Measurements from ENCODE around the gene LAD1. TPM values are rescaled to one million over a fixed set of nuclear protein-coding genes. Genes with fewer than 3 reads are reported as not detected.

Gene LAD1
- total RNA-seq, 1 experiment from 2014 or later, result 1.2 TPM

DNA sequence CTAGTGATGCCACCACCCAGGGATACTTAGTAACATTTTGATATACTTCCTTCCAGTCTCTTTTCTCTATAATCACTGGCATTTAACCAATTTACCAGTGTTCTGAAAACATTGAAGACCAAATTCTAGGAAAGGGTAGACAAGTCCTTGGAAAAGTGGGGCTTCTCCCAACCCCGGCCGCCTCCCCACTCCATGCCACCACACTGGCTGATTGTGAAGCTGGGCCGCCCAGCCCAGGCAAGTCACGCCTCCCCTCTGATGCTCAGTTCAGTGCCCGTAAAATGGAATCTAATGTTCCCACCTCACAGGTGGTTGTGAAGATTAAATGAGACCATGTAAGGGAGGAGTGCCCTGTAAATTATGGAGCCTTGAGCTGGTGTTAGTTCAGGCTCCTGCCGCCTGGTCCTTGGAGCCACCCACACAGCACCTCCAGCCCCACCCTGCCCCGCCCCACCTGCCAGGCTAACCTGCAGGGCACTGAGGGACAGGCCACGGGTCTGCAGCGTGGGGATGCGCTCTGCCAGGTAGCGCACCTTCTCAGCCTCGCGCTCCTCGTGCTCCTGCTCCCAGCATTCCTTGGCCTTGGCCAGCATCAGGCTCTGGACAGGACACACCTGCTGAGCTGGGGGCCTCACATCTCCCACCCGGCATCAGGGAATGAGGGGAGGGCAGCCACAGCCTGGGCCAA, 15.1 kb upstream of the LAD1 start:
- Histone ChIP-seq H3K4me3 (ENCODE audit: low read length) (no peak overlapping the region; the same call in 1 of the 2 replicates), H2AFZ (ENCODE audit: low read length) (no peak overlapping the region), H3K27ac (ENCODE audit: low read length) (peak overlapping the region; percentile 99; the same call in 1 of the 2 replicates), H3K9me2 (replicated peaks; ENCODE audit: insufficient read depth, low read length) (no peaks in the 10 kb centered on the region), H4K20me1 (ENCODE audit: insufficient read depth, low read depth, low read length) (peaks cover 79% of the 10 kb centered on the region; the same call in 1 of the 2 replicates), H3K27me3 (ENCODE audit: low read length) (no peaks in the 10 kb centered on the region), H3K79me2 (ENCODE audit: low read length) (peaks cover 16% of the 10 kb centered on the region), H3K9ac (ENCODE audit: low read length) (no peak overlapping the region), H3K4me1 (ENCODE audit: low read length) (peaks cover 98% of the 10 kb centered on the region), H3K4me2 (ENCODE audit: low read depth, low read length, poor library complexity, severe bottlenecking) (peak overlapping the region; percentile 76), H3K36me3 (ENCODE audit: insufficient read depth, low read length) (peaks cover 74% of the 10 kb centered on the region), H3K9me3 (ENCODE audit: low read length) (no peaks in the 10 kb centered on the region)
- no peak for DNase-seq

DNA sequence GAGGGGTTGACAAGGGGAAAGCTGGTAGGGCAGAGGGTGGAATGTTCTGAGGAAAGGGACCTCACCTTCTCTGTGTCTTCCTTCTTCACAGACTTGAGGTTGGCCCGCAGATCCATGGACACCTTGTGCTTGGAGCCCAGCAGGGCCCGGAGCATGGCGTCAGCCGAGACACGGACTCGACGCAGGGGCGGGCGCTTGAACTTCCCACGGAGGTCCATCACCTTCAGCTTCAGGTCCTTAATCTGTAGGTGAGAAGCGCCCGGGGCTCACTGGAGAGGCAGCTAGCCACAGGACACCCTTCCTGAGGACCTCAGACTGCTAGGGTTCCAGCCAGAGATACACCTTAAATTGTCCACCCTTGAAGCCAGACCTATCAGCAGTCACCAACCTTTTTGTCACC, 12.2 kb upstream of the LAD1 start:
- Histone ChIP-seq H3K9me3 (ENCODE audit: low read length) (no peaks in the 10 kb centered on the region), H3K27me3 (ENCODE audit: low read length) (no peaks in the 10 kb centered on the region), H3K4me1 (ENCODE audit: low read length) (peaks cover 97% of the 10 kb centered on the region), H3K27ac (ENCODE audit: low read length) (peak overlapping the region; percentile 22; the same call in 1 of the 2 replicates), H3K36me3 (ENCODE audit: insufficient read depth, low read length) (peaks cover 81% of the 10 kb centered on the region), H3K4me3 (ENCODE audit: low read length) (no peak overlapping the region), H2AFZ (ENCODE audit: low read length) (no peak overlapping the region), H3K9ac (ENCODE audit: low read length) (peak overlapping the region; percentile 8; the same call in 1 of the 2 replicates), H3K9me2 (replicated peaks; ENCODE audit: insufficient read depth, low read length) (no peaks in the 10 kb centered on the region), H3K79me2 (ENCODE audit: low read length) (no peaks in the 10 kb centered on the region), H4K20me1 (ENCODE audit: insufficient read depth, low read depth, low read length) (peaks cover 77% of the 10 kb centered on the region), H3K4me2 (ENCODE audit: low read depth, low read length, poor library complexity, severe bottlenecking) (no peak overlapping the region)
- no peak for DNase-seq

DNA sequence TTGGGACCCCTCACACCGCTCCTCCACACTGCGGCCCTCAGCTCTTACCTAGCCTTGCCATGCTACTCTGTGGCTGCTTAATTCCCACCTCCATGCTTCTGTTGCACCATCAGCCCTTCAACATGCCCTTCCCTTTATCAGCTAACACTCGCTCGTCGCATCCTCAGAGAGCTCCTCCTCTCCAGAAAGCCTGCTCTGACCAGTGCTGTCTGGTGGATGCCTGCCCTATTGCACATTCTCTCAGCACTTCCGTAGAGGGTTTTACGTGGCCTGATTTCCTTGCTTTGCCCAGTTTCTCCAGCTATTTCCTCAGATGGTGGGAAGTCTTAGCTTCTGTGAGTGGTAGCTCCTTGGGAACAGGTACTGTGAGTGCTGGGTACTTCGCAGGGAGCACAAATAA, 10.3 kb upstream of the LAD1 start:
- peaks cover 68% of the 10 kb centered on the region for H4K20me1 ChIP-seq (ENCODE audit: insufficient read depth, low read depth, low read length)
- H3K27ac ChIP-seq (ENCODE audit: low read length), result peak overlapping the region; percentile 42; the same call in 1 of the 2 replicates
- H3K9me3 ChIP-seq (ENCODE audit: low read length), result no peaks in the 10 kb centered on the region
- H3K4me1 ChIP-seq (ENCODE audit: low read length), result peaks cover 97% of the 10 kb centered on the region
- H3K9me2 ChIP-seq (replicated peaks; ENCODE audit: insufficient read depth, low read length), result no peaks in the 10 kb centered on the region
- H3K4me3 ChIP-seq (ENCODE audit: low read length), result no peak overlapping the region
- H3K9ac ChIP-seq (ENCODE audit: low read length), result no peak overlapping the region
- no peaks in the 10 kb centered on the region for H3K79me2 ChIP-seq (ENCODE audit: low read length)
- no peak overlapping the region for H3K4me2 ChIP-seq (ENCODE audit: low read depth, low read length, poor library complexity, severe bottlenecking)
- DNase-seq, result no peak
- no peaks in the 10 kb centered on the region for H3K27me3 ChIP-seq (ENCODE audit: low read length)
- H3K36me3 ChIP-seq (ENCODE audit: insufficient read depth, low read length), result peaks cover 72% of the 10 kb centered on the region
- no peak overlapping the region for H2AFZ ChIP-seq (ENCODE audit: low read length)

DNA sequence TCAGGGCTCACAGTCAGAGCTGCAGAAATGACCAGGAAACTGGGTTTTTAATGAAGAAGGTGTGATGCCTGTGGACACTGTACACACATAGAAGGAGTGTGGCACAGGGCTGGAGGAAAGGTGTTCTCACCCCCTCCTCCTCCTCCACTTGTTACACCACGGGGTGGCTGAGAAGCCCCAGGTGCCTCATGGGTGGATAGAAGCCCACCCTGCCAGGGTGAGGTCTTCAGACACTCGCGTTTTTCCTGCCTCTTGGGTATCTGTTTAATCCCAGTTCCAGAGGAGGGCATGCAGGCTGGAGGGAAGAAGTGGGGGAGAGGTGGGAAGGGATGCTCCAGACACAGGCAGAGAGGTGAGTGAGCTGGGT, 9.7 kb upstream of the LAD1 start:
- Histone ChIP-seq H3K27ac (ENCODE audit: low read length) (peak overlapping the region; percentile 32; the same call in 1 of the 2 replicates), H3K27me3 (ENCODE audit: low read length) (no peaks in the 10 kb centered on the region), H3K36me3 (ENCODE audit: insufficient read depth, low read length) (peaks cover 72% of the 10 kb centered on the region), H3K9ac (ENCODE audit: low read length) (no peak overlapping the region), H4K20me1 (ENCODE audit: insufficient read depth, low read depth, low read length) (peaks cover 62% of the 10 kb centered on the region), H3K79me2 (ENCODE audit: low read length) (no peaks in the 10 kb centered on the region), H3K4me1 (ENCODE audit: low read length) (peaks cover 97% of the 10 kb centered on the region), H3K9me2 (replicated peaks; ENCODE audit: insufficient read depth, low read length) (no peaks in the 10 kb centered on the region), H3K4me2 (ENCODE audit: low read depth, low read length, poor library complexity, severe bottlenecking) (peak overlapping the region; percentile 4), H3K9me3 (ENCODE audit: low read length) (no peaks in the 10 kb centered on the region), H2AFZ (ENCODE audit: low read length) (no peak overlapping the region), H3K4me3 (ENCODE audit: low read length) (no peak overlapping the region)
- DNase-seq, result no peak

DNA sequence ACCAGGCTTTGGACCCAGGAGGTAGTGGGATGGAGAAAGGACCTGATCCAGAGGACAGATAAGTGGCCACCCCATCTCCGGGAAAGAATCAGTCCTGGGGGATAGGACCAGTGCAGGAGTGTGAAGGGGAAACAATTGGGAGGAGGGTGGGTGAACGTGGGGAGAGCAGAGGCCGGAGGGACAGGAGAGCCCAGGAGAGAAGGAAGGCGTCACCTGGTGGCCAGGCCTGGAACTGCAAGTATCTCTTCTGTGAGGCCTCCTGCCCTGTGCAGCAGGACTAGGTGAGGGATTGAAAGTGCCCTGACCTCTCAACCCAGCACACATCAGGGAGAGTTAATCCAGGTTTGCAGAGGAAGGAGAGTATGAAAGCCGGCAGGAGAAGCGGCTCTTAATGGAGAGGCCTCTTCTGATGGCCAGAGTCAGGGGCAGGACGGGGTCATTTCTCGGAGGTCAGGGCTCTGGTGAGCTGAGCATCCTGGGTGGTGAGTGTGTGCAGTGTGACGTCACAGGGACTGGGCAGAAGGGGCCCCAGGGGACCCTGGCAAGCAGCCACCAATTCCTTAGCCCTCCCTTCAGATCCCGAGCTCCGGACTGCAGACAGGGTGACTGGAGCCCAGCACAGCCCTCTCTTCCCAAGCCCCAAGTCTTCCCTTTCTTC, 9.2 kb upstream of the LAD1 start:
- DNase-seq, result peak; percentile 91
- Histone ChIP-seq H3K9me3 (ENCODE audit: low read length) (no peaks in the 10 kb centered on the region), H2AFZ (ENCODE audit: low read length) (no peak overlapping the region), H3K4me2 (ENCODE audit: low read depth, low read length, poor library complexity, severe bottlenecking) (peak overlapping the region; percentile 4), H3K9me2 (replicated peaks; ENCODE audit: insufficient read depth, low read length) (no peaks in the 10 kb centered on the region), H3K27me3 (ENCODE audit: low read length) (no peaks in the 10 kb centered on the region), H3K27ac (ENCODE audit: low read length) (peak overlapping the region; percentile 66), H3K36me3 (ENCODE audit: insufficient read depth, low read length) (peaks cover 72% of the 10 kb centered on the region), H3K4me1 (ENCODE audit: low read length) (peaks cover 98% of the 10 kb centered on the region), H4K20me1 (ENCODE audit: insufficient read depth, low read depth, low read length) (peaks cover 62% of the 10 kb centered on the region), H3K4me3 (ENCODE audit: low read length) (no peak overlapping the region), H3K79me2 (ENCODE audit: low read length) (no peaks in the 10 kb centered on the region), H3K9ac (ENCODE audit: low read length) (no peak overlapping the region)

DNA sequence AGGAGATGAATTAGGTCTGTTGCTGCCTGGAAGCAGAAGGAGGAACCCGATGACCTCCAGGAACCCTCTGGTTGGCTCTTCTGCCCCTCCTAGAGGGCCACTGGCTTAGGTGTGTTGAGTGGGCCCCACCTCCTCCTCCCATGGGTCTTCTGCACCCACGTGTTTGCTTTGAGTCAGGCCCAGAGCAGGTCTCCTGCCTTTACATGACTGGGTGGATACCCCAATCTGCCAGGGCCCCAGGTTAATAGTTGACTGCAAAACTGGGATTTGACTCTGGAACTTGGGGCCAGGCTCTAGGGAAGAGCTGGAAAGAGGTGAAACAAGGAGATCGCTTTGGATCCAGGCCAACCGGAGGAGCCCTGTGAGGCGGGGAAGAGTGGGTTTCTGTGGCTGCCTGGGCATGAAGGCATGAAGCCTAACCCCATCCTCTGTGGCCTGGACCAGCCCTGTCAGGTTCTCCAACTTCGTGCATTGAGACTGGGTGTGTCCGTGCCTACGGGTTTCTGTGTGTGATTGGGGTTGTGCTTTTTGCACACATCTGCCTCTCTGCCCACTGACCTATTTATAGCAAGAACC, 7.8 kb upstream of the LAD1 start:
- no peaks in the 10 kb centered on the region for H3K9me2 ChIP-seq (replicated peaks; ENCODE audit: insufficient read depth, low read length)
- H3K4me1 ChIP-seq (ENCODE audit: low read length), result peaks cover 92% of the 10 kb centered on the region
- peaks cover 56% of the 10 kb centered on the region for H4K20me1 ChIP-seq (ENCODE audit: insufficient read depth, low read depth, low read length)
- H3K9me3 ChIP-seq (ENCODE audit: low read length), result no peaks in the 10 kb centered on the region
- H3K4me3 ChIP-seq (ENCODE audit: low read length), result no peak overlapping the region
- no peak overlapping the region for H2AFZ ChIP-seq (ENCODE audit: low read length)
- peak overlapping the region; percentile 20 for H3K4me2 ChIP-seq (ENCODE audit: low read depth, low read length, poor library complexity, severe bottlenecking)
- DNase-seq, result peak; percentile 57
- H3K36me3 ChIP-seq (ENCODE audit: insufficient read depth, low read length), result peaks cover 59% of the 10 kb centered on the region
- H3K79me2 ChIP-seq (ENCODE audit: low read length), result no peaks in the 10 kb centered on the region
- H3K27ac ChIP-seq (ENCODE audit: low read length), result peak overlapping the region; percentile 66
- peak overlapping the region; percentile 3; the same call in 1 of the 2 replicates for H3K9ac ChIP-seq (ENCODE audit: low read length)
- H3K27me3 ChIP-seq (ENCODE audit: low read length), result no peaks in the 10 kb centered on the region

DNA sequence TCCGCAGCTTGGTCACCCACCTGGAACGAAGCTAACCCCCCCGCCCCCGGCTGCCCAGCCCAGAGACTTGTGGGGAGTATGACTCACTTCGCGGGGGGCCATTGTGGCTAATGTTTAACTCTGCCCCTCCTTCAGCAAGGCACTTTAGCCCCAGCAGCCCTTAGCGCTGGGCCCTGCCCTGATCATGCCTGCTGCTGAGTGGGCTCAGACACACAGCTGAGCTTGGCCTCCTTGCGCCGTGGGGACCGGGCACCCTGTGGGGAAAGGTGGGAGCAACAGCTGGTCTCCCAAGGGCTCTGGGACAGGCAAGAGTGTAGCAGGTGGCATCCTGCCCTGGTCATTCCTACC, 6.3 kb upstream of the LAD1 start:
- Histone ChIP-seq H3K9me3 (ENCODE audit: low read length) (no peaks in the 10 kb centered on the region), H3K79me2 (ENCODE audit: low read length) (no peaks in the 10 kb centered on the region), H3K4me2 (ENCODE audit: low read depth, low read length, poor library complexity, severe bottlenecking) (no peak overlapping the region), H3K4me1 (ENCODE audit: low read length) (peaks cover 77% of the 10 kb centered on the region), H3K9ac (ENCODE audit: low read length) (no peak overlapping the region), H2AFZ (ENCODE audit: low read length) (no peak overlapping the region), H3K27me3 (ENCODE audit: low read length) (no peaks in the 10 kb centered on the region), H3K9me2 (replicated peaks; ENCODE audit: insufficient read depth, low read length) (no peaks in the 10 kb centered on the region), H3K27ac (ENCODE audit: low read length) (peak overlapping the region; percentile 66), H3K36me3 (ENCODE audit: insufficient read depth, low read length) (peaks cover 44% of the 10 kb centered on the region), H4K20me1 (ENCODE audit: insufficient read depth, low read depth, low read length) (peaks cover 43% of the 10 kb centered on the region), H3K4me3 (ENCODE audit: low read length) (no peak overlapping the region)
- DNase-seq, result peak; percentile 59

DNA sequence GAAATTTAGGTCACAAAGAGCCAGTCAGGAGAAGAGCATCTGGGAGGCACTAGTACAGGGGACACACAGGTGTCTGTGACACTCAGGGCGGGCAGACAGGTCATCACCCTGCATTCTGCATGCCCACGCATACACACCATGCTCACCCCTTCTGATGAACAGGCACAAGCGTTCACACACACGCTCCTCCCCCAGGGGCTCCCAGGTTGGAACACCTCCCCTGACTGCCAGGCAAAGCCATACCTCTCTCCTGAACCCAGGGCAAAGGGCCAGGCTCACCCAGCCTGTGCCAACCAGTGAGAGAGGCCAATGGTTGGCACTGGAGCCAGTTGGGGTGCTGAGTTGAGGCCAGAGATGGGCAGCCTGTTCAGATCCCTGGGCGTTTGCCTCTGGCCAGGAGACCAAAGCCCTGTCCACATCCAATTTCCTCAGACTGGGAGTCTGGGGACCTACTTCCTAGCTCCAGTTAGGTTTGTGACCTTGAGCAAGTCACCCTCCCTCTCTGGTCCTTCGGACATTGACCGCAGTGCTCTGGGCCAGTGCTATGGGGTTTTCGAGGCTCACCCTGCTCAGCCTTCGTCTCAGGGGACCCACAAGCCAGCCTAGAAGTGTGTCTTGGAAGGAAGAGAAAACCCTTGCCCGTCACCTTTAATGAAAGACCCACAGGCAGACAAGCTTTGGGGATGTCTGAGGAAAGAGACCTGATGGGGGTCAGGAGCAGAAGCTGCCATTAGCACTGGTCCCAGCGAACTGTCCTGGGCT, 5.8 kb upstream of the LAD1 start:
- Histone ChIP-seq H3K4me3 (ENCODE audit: low read length) (no peak overlapping the region), H3K79me2 (ENCODE audit: low read length) (no peaks in the 10 kb centered on the region), H3K36me3 (ENCODE audit: insufficient read depth, low read length) (peaks cover 38% of the 10 kb centered on the region), H4K20me1 (ENCODE audit: insufficient read depth, low read depth, low read length) (peaks cover 42% of the 10 kb centered on the region), H2AFZ (ENCODE audit: low read length) (no peak overlapping the region), H3K4me2 (ENCODE audit: low read depth, low read length, poor library complexity, severe bottlenecking) (no peak overlapping the region), H3K9me3 (ENCODE audit: low read length) (no peaks in the 10 kb centered on the region), H3K27me3 (ENCODE audit: low read length) (no peaks in the 10 kb centered on the region), H3K27ac (ENCODE audit: low read length) (peak overlapping the region; percentile 66), H3K9ac (ENCODE audit: low read length) (no peak overlapping the region), H3K9me2 (replicated peaks; ENCODE audit: insufficient read depth, low read length) (no peaks in the 10 kb centered on the region), H3K4me1 (ENCODE audit: low read length) (peaks cover 71% of the 10 kb centered on the region)
- no peak for DNase-seq
